Heart right ventricle (tissue), 16 donors: ENCODE measurements around the gene RAPGEF5. TPM values are rescaled to one million over a fixed set of nuclear protein-coding genes. Genes with fewer than 3 reads are reported as not detected.

Source experiments
- ATAC-seq, 8 donors: fragments of 200-7000 bp; cut with Tn5 transposase; one replicate each; pipeline ENCODE4 v1.9.1; 2020; ENCODE audit warnings: mild to moderate bottlenecking in 8 of 8, moderate library complexity in 8 of 8, moderate number of reproducible peaks in 1 of 8
- DNase-seq, 2 donors: peaks; one replicate each; pipeline ENCODE4 v3.0.0-alpha.2; 2020
- H3K27ac ChIP-seq, 10 donors: fragments of 200-600 bp; sonication (generic) in 2 of 10; one replicate each; pipeline versions ENCODE4 v1.5.0 to v1.8.0; 2020 to 2022; ENCODE audit warnings: mild to moderate bottlenecking in 3 of 10
- H3K27me3 ChIP-seq, 7 donors: fragments of 200-600 bp; one replicate each; pipeline ENCODE4 v1.8.0; 2021 to 2022; ENCODE audit warnings: mild to moderate bottlenecking in 2 of 7
- H3K36me3 ChIP-seq, 9 donors: fragments of 200-600 bp; sonication (generic) in 1 of 9; one replicate each; pipeline versions ENCODE4 v1.5.0 to v1.8.0; 2020 to 2022; ENCODE audit warnings: mild to moderate bottlenecking in 2 of 9
- H3K4me1 ChIP-seq, 9 donors: fragments of 200-600 bp; sonication (generic) in 1 of 9; one replicate each; pipeline versions ENCODE4 v1.5.0 to v1.8.0; 2020 to 2022; ENCODE audit warnings: mild to moderate bottlenecking in 4 of 9
- H3K4me3 ChIP-seq, 10 donors: fragments of 200-600 bp; sonication (generic) in 2 of 10; one replicate each; pipeline versions ENCODE4 v1.5.0 to v1.8.0; 2020 to 2022; ENCODE audit warnings: mild to moderate bottlenecking in 7 of 10, moderate library complexity in 2 of 10
- H3K9me3 ChIP-seq, 11 donors: fragments of 200-600 bp in 10 of 11; sonication (generic) in 2 of 11; one replicate each; pipeline versions ENCODE4 v1.5.0 to v1.8.0; 2013 to 2022; ENCODE audit warnings: mild to moderate bottlenecking in 2 of 11, control low read depth in 1 of 11, moderate library complexity in 1 of 11
- WGBS, 2 donors: extraction: QIAGEN DNeasy Blood & Tissue Kit; methylation state at CpG; one replicate each; pipeline ENCODE4 v1.1.7; 2013; ENCODE audit warnings: inconsistent platforms in 1 of 2; 5-methylcytosine and 5-hydroxymethylcytosine counted together
- intact Hi-C, 10 donors: fragments of 100-400 bp; cut with DNase I; formaldehyde crosslinking; loops; one replicate each; pipeline versions ENCODE4 v1.11.1 to v1.14.2; 2022
- polyA plus RNA-seq, 2 donors: library from polyadenylated mRNA; stranded (reverse); fragments of 200-250 nt; gene quantifications; one replicate each; pipeline ENCODE4 v1.2.3, GENCODE V29; 2013
- total RNA-seq, 10 donors: library from RNA; stranded (reverse); fragmentation: NEBNext Ultra II Directional in 3 of 10; extraction: Animal tissue kit (Norgen Biotek cat#: 25700) in 3 of 10; gene quantifications; one replicate each; pipeline versions ENCODE4 v1.2.1 to v1.2.4, GENCODE V29; 2021 to 2023
- TF ChIP-seq, protein P1 (sequence below), 9 donors: fragments of 200-600 bp; sonication (generic) in 2 of 9; IDR thresholded peaks; one replicate each; pipeline versions ENCODE4 v1.5.0 to v1.8.0; 2021 to 2022; ENCODE audit warnings: antibody characterized with exemption in 9 of 9, mild to moderate bottlenecking in 5 of 9, moderate library complexity in 1 of 9
- donor health status: Arrhythmogenic right ventricular cardiomyopathy.
- donor health status: ischemic (EF 13 %, LVEDD 7.1; RV severe dilation, severe dysfunction).
- donor health status: healthy with polysubstance abuse.
- donor health status: DM: no; HTN: yes; CAD: no.
- donor health status: DM: no; HTN: no; CAD: no.
- donor health status: ischemic (EF 25% LVEDD 6.9; RV normal size, moderate dysfunction).
- donor health status: ischemic (EF 25% LVEDD 5.7; RV mildly dilated, moderate dysfunction).
- donor health status: healthy.
- donor health status: DM: yes; HTN: yes; CAD: no.
- donor health status: Ischemic cardiomyopathy.
- donor health status: ischemic (EF 35%, LVEDD 5.7; RV mildly dilated, moderate dysfunction).
- donor health status: nonischemic (EF 11% LVEDD 7.7; RV severe dilation, severe dysfunction).
- donor health status: DM: yes; HTN: yes; CAD: no.
- donor health status: PGD.
- donor health status: ischemic (EF 29% LVEDD 5.4; RV normal size, mild dysfunction).
- donor health status: nonischemic (EF 23%, LVEDD 6.1; RV moderate dilation, normal function).

Gene RAPGEF5
- total and polyA plus RNA-seq, 12 donors: 4.3 to 33.3 (median 14.3) TPM

DNA sequence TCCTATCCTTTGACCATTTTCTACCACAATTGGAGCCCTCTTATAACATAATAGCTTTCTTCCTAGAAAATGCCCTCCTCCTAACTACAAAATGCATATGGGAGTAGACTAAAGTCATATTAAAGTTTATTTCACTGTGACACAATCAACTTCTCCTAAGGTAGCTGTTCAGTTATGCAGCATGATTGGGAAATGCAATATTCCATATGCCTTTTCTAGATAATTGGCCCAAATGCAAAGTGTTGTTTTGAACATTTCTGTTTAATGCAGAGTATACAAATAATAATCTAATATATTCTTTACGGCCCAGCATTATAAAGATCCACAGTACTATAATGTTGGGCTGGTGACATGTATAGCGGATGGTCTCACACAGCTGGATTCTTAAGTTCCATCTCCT, 205.1 kb downstream of the RAPGEF5 start:
- Histone ChIP-seq H3K4me1 (peaks cover 0 to 21% (median 7%) of the 10 kb centered on the region in 9 donors), H3K27ac (no peak overlapping the region), H3K36me3 (peaks cover 0 to 97% (median 7%) of the 10 kb centered on the region in 9 donors), H3K27me3 (no peaks in the 10 kb centered on the region), H3K9me3 (no peaks in the 10 kb centered on the region), H3K4me3 (no peak overlapping the region)
- no peak for ATAC-seq
- intact Hi-C loops: no loop called here
- TF ChIP-seq, protein P1, sequence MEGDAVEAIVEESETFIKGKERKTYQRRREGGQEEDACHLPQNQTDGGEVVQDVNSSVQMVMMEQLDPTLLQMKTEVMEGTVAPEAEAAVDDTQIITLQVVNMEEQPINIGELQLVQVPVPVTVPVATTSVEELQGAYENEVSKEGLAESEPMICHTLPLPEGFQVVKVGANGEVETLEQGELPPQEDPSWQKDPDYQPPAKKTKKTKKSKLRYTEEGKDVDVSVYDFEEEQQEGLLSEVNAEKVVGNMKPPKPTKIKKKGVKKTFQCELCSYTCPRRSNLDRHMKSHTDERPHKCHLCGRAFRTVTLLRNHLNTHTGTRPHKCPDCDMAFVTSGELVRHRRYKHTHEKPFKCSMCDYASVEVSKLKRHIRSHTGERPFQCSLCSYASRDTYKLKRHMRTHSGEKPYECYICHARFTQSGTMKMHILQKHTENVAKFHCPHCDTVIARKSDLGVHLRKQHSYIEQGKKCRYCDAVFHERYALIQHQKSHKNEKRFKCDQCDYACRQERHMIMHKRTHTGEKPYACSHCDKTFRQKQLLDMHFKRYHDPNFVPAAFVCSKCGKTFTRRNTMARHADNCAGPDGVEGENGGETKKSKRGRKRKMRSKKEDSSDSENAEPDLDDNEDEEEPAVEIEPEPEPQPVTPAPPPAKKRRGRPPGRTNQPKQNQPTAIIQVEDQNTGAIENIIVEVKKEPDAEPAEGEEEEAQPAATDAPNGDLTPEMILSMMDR (IDR thresholded peaks at IDR 0.05): no peak
- no peak for DNase-seq
- WGBS, 2 donors: 98 to 99% methylated on average over 2 of the region's 2 CpGs

DNA sequence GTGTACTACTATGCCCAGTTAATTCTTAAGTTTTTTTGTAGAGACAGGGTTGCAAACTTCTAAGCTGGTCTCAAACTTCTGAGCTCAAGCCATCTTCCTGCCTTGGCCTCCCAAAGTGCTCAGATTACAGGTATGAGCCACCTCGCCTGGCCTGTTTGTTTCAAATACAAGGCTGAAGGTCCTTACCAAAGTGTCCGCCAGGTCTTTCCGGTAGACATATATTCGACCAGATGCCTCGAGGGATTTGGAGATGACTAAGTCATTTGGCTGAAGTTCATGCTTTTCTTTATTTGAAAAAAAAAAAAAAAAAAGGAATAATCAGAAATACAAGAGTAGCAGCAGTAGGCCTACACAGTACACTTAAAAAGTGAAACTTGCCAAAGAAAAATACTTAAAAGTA, 206.7 kb downstream of the RAPGEF5 start:
- Histone ChIP-seq H3K27ac (no peak overlapping the region), H3K27me3 (no peaks in the 10 kb centered on the region), H3K9me3 (no peaks in the 10 kb centered on the region), H3K4me1 (peaks cover 0 to 18% (median 7%) of the 10 kb centered on the region in 9 donors), H3K36me3 (peaks cover 0 to 97% (median 4%) of the 10 kb centered on the region in 9 donors), H3K4me3 (no peak overlapping the region)
- ATAC-seq (no peak), DNase-seq (no peak)
- TF ChIP-seq, protein P1 (IDR thresholded peaks at IDR 0.05): no peak
- WGBS, 2 donors: 58 to 72% methylated on average over 5 of the region's 5 CpGs
- intact Hi-C loops: no loop called here

DNA sequence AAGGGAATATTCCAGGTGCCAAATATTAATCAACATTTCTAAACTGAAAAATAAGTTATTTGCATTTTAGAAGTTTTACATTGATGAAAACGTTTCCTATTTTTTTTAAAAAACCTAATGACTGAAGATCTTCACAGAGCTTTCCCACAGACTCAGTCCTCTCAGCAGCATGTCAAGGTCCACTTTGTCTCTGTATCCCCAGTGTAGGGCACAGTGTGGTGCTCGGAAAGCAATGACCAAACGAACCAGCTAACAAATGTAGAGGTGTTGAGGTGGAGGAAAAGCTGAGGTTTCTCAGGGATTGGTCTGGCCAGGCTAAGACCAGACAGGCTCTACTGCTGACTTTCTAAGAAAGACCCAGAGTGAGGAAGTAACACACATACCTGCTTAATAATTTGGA, 209.1 kb downstream of the RAPGEF5 start:
- TF ChIP-seq, protein P1 (IDR thresholded peaks at IDR 0.05): no peak
- Histone ChIP-seq H3K36me3 (peaks cover 0 to 97% (median 2%) of the 10 kb centered on the region in 9 donors), H3K4me1 (peaks cover 0 to 7% (median 0%) of the 10 kb centered on the region in 9 donors), H3K4me3 (no peak overlapping the region), H3K27ac (no peak overlapping the region), H3K9me3 (no peaks in the 10 kb centered on the region), H3K27me3 (no peaks in the 10 kb centered on the region)
- intact Hi-C loops: no loop called here
- DNase-seq: no peak
- 77 to 79% methylated on average over 3 of the region's 3 CpGs for WGBS, 2 donors
- ATAC-seq: no peak

DNA sequence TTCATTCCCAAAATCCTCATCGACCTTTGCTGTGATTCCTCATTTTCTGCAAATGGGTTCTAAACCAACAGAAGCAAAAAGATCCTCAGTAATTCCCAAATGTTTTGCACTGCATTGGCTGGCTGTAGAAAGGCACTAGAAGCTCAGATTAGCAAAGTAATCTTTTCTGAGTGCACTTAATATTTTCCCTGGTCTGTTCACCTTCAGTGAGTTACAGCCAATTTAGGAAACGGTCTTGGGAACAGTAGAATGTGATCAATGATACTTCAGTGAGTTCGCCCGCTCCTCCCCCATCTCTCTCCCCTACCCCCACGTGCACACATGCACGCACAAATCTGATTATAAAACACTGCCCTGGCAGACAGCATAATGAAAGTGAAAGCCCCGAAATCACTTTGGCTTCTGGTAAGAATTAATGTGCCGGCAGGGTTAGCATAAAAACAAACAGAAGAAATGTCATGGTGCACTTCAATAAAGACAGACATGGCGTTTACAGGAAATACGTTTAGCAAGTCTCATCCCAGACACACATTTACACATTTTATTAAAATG, 209.9 kb downstream of the RAPGEF5 start:
- intact Hi-C loops: no loop called here
- H3K4me3 ChIP-seq: no peak overlapping the region
- WGBS, 2 donors: 66 to 80% methylated on average over 10 of the region's 10 CpGs
- peaks cover 0 to 97% (median 7%) of the 10 kb centered on the region in 9 donors for H3K36me3 ChIP-seq
- H3K9me3 ChIP-seq: no peaks in the 10 kb centered on the region
- peaks cover 0 to 7% (median 0%) of the 10 kb centered on the region in 9 donors for H3K4me1 ChIP-seq
- peak overlapping the region in 1 of 10 donors; percentile 1 for H3K27ac ChIP-seq
- TF ChIP-seq, protein P1 (IDR thresholded peaks at IDR 0.05): no peak
- no peaks in the 10 kb centered on the region for H3K27me3 ChIP-seq
- no peak for DNase-seq
- peak in 3 of 8 donors; percentile 20 to 44 (median 29) for ATAC-seq
